ENCODE data around the gene SLC16A13. TPM values are rescaled to one million over a fixed set of nuclear protein-coding genes. Genes with fewer than 3 reads are reported as not detected.

Gene SLC16A13
- total and polyA plus RNA-seq, 9 donors, result 0.12 to 2.8 (median 1.2) TPM

DNA sequence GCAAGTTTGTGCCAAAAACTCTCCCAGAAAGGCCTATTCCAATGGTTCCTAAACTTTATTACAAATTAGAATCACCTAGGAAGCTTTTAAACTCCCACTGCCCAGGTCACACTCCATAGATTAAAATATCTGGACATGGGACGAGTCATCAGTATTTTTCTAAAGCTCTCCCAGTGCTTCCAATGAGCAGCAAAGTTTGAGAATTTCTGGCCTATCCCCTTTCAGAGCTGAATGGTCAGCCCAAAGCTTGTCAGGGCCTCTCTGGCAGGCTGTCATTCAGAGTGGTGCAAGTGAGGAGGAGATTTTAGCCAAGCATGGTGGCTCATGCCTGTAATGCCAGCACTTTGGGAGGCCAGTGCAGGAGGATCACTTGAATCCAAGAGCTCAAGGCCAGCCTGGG is 10.6 kb upstream of the SLC16A13 start:
- no peak for DNase-seq
- H3K4me1 ChIP-seq (ENCODE audit: insufficient read depth), result no peaks in the 10 kb centered on the region
- TF ChIP-seq EP300 (IDR thresholded peaks at IDR 0.05) (no peak), POLR2A (IDR thresholded peaks at IDR 0.05) (no peak)
- TF ChIP-seq, protein P1, sequence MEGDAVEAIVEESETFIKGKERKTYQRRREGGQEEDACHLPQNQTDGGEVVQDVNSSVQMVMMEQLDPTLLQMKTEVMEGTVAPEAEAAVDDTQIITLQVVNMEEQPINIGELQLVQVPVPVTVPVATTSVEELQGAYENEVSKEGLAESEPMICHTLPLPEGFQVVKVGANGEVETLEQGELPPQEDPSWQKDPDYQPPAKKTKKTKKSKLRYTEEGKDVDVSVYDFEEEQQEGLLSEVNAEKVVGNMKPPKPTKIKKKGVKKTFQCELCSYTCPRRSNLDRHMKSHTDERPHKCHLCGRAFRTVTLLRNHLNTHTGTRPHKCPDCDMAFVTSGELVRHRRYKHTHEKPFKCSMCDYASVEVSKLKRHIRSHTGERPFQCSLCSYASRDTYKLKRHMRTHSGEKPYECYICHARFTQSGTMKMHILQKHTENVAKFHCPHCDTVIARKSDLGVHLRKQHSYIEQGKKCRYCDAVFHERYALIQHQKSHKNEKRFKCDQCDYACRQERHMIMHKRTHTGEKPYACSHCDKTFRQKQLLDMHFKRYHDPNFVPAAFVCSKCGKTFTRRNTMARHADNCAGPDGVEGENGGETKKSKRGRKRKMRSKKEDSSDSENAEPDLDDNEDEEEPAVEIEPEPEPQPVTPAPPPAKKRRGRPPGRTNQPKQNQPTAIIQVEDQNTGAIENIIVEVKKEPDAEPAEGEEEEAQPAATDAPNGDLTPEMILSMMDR (IDR thresholded peaks at IDR 0.05), result no peak
- H3K36me3 ChIP-seq, result no peaks in the 10 kb centered on the region
- no peak overlapping the region for H3K27ac ChIP-seq
- H3K9me3 ChIP-seq, result no peaks in the 10 kb centered on the region
- 84 to 88% (median 86%) methylated on average over 1 of the region's 1 CpG for WGBS, 3 donors
- H3K4me3 ChIP-seq, result no peak overlapping the region
- H3K27me3 ChIP-seq, result no peaks in the 10 kb centered on the region
- intact Hi-C loops (cut with DNase I), result no loop called here

DNA sequence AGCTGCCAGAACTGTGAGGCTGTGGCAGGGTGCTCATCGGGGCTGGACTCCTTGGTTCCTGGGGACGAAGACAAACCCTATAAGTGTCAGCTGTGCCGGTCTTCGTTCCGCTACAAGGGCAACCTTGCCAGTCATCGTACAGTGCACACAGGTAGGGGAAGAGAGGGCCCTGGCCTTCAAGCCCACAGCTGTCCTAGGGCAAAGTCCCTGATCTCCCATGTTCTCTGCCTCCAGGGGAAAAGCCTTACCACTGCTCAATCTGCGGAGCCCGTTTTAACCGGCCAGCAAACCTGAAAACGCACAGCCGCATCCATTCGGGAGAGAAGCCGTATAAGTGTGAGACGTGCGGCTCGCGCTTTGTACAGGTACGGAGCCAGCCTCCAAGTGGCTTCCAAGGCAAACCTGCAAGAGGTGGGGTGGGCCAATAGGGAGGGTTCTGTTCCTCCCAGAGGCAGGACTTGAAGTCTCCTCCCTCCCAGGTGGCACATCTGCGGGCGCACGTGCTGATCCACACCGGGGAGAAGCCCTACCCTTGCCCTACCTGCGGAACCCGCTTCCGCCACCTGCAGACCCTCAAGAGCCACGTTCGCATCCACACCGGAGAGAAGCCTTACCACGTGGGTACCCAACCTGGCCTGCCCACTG is 9.2 kb upstream of the SLC16A13 start:
- TF ChIP-seq EP300 (IDR thresholded peaks at IDR 0.05) (no peak), POLR2A (IDR thresholded peaks at IDR 0.05) (no peak)
- TF ChIP-seq, protein P1 (IDR thresholded peaks at IDR 0.05), result no peak
- Histone ChIP-seq H3K4me3 (no peak overlapping the region), H3K36me3 (no peaks in the 10 kb centered on the region), H3K27me3 (no peaks in the 10 kb centered on the region), H3K9me3 (no peaks in the 10 kb centered on the region), H3K27ac (no peak overlapping the region), H3K4me1 (ENCODE audit: insufficient read depth) (no peaks in the 10 kb centered on the region)
- intact Hi-C loops (cut with DNase I), result no loop called here
- WGBS, 3 donors, result 87 to 91% (median 88%) methylated on average over 29 of the region's 29 CpGs
- DNase-seq, result no peak

DNA sequence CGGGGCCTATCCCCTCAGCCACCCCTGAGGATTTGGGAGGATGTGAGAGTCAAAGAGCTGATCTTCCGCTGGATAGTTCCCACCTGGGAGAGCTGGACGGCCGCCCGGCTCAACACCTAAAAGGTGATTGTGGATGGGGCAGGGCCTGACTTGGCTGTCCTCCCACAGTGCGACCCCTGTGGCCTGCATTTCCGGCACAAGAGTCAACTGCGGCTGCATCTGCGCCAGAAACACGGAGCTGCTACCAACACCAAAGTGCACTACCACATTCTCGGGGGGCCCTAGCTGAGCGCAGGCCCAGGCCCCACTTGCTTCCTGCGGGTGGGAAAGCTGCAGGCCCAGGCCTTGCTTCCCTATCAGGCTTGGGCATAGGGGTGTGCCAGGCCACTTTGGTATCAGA is 8.5 kb upstream of the SLC16A13 start:
- TF ChIP-seq POLR2A (IDR thresholded peaks at IDR 0.05), result no peak
- TF ChIP-seq EP300 (IDR thresholded peaks at IDR 0.05), result no peak
- TF ChIP-seq, protein P1 (IDR thresholded peaks at IDR 0.05), result no peak
- Histone ChIP-seq H3K4me1 (ENCODE audit: insufficient read depth) (no peaks in the 10 kb centered on the region), H3K27me3 (no peaks in the 10 kb centered on the region), H3K27ac (no peak overlapping the region), H3K9me3 (no peaks in the 10 kb centered on the region), H3K36me3 (no peaks in the 10 kb centered on the region), H3K4me3 (no peak overlapping the region)
- 58 to 68% (median 58%) methylated on average over 13 of the region's 13 CpGs for WGBS, 3 donors
- intact Hi-C loops (cut with DNase I), result no loop called here
- DNase-seq, result no peak

DNA sequence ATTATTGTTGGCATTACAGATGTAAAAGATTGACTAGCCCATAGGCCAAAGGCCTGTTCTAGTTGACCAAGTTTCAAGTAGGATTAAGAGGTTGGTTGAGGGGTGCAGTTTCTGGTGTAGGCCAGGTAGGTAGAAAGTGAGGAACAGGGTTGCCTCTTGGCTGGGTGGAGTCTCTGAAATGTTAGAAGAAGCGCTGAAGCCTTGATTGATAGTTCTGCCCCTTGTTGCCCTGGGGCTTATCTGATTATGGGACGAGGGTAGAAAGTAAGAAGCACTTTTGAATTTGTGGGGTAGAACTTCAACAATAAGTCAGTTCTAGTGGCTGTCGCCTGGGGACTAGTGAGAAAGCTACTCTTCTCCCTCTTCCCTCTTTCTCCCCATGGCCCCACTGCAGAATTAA is 6.7 kb upstream of the SLC16A13 start:
- no peaks in the 10 kb centered on the region for H3K9me3 ChIP-seq
- no peaks in the 10 kb centered on the region for H3K36me3 ChIP-seq
- H3K27me3 ChIP-seq, result no peaks in the 10 kb centered on the region
- H3K4me3 ChIP-seq, result no peak overlapping the region
- no peak for TF ChIP-seq POLR2A (IDR thresholded peaks at IDR 0.05)
- TF ChIP-seq, protein P1 (IDR thresholded peaks at IDR 0.05), result no peak
- no peak for TF ChIP-seq EP300 (IDR thresholded peaks at IDR 0.05)
- intact Hi-C loops (cut with DNase I), result no loop called here
- no peaks in the 10 kb centered on the region for H3K4me1 ChIP-seq (ENCODE audit: insufficient read depth)
- H3K27ac ChIP-seq, result no peak overlapping the region
- WGBS, 3 donors, result 73 to 77% (median 75%) methylated on average over 3 of the region's 3 CpGs
- no peak for DNase-seq

All from ovary (tissue), 9 donors.